HG03280 (cell line): ENCODE measurements around the gene ECHDC3.
A peak's percentile ranks its signal among the peaks of the same experiment; 100 is the strongest.
"Not testable (repeated sequence)": the region's sequence is repeated elsewhere in the genome, so short reads cannot be mapped to it uniquely, and the experiment has no call there.

Experiments used
- ATAC-seq: cut with Tn5 transposase; IDR thresholded peaks from one replicate; pipeline ENCODE4 v1.9.1; 2021; ENCODE audit warnings: mild to moderate bottlenecking, moderate library complexity; ENCODE audit not compliant: unreplicated experiment

Gene ECHDC3

DNA sequence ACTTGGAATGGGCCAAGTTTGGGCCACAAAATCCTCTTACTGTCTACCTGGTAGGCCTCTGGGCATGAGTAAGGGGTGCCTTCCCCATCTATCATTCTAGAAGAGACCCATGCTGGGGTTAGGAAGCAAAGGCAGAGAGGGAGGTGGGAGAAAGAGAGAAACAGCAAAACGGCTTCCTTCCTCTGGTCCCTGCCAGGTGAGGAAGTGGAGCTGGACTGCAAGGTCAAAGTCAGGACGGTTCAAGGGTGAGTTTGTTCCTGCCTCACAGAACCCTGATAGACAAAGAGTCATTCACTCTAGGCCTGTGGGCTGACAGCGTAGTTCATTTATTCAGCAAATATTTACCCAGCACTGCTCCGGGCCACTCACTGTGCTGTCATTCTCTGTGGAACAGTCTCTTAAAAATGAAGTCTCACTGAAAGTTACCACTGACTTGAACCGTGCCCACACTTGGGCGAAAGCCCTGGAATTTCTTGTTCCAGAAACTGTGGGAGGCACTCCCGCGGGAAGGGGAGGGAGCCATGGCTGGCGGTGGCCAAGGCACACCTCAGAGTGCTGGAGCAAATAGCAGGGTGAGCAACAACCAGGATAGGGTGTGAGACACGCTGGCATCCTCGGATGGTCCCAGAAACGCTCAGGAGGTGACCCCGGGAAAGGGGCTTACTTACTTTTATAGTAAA is 26.2 kb upstream of the ECHDC3 start:
- no peak for ATAC-seq

DNA sequence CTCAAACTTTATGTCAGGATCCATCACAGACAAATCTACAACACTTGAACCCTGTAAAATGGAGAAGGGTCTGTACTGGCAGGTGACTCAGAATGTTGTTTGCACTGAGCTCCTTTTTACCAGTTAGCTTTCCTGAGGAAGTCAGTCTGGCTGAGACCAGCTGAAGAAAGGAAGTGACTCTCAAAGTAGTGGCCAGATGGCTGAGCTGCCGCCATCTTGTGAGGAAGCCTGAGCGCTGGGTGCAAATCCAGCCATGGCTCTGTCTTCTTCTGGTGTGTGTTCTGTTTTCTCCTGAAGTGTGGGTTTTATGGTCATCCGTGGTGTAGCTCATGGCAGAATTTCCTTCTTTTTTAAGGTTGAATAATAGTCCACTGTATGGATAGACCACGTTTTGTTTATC is 25.5 kb upstream of the ECHDC3 start:
- no peak for ATAC-seq

DNA sequence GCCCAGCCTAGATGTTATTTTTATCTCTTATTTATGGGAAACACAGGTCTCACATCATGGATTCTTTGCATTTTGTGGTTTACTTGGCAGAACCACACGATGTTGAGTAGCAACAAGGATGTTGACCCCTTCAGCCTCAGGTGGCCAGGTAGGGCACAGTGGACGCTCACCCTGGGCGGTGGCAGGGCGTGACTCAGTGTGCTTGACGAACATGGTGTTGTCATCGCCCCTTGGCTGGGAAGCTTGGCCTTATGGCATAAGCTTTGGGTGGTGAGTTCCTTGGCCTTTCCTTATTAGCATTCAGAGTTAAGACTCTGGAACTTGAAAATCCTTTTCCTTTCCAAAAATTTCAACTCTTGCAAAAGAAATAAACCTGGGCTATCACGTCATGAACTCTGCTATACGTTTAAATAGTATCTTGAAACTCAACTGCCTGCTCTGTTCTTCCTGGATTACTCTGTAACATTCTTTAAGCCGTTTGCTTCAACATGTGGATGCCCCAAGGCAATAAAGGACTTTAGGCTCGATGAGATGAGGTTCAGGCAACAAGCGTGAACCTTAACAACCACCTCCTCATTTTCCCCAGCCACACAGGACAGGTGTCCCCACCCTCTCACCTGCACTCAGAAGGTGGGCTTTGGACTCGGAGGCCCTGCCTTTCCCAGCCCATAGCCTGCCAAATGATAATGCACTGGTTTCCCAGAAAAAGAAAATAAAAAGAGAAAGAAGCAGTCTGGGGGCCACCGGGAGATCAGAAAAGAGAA is 22.5 kb upstream of the ECHDC3 start:
- no peak for ATAC-seq

DNA sequence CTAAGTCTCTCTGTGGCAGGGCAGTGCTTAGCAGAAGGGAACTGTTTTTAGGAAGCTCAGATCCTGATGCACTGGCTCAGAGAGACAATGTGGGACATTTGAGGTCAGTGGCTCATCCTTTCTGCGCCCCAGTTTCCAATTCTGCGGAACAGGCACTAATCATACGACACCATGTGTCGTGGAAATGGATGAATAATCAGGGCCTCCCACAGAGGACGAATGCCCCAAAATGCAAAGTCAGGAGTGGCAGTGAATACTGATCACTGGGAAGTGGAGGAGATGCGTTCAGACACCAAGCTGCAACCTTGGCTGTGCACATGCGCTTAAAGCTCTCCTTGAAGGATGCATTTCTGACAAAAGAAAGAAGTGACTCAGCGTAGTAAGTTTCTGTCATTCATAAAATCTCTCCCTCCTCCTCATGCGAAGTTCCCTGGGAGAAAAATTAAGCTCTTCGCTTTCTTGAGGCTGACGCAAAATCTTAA is 21.9 kb upstream of the ECHDC3 start:
- ATAC-seq: no peak

DNA sequence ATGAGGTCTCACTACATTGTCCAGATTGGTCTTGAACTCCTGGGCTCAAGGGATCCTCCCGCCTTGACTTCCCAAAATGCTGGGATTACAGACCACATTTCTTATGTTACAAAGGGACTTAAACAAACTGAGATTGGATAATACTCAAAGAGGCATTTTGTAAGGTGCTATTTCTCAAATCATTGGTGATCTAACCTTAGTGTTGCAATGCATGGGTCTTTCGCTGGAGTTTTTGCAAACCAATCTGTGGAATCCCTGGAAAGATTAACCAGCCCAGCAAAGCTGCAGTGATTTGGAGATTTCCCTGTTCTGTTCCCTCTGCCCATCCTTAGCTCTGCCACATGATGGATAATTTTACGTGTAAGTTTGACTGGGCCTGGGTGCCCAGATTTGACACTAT is 20.4 kb upstream of the ECHDC3 start:
- no peak for ATAC-seq

DNA sequence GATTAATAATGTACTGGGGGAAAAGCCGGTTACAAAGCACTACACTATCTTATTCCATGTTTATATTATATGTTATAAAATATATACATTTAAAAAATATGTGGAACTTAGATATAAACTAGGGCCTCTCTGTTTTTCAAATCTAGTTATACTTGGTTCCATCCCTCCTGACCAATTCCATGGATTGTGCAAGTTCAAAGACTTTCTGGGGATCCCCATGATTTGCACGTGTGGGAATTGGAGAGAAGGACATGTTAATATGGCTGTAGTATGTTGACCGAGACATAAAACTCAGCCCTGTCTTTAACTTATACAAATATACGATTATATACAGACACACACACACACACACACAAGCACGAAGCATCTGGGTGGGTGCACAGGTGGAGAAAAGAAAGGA is 18.8 kb upstream of the ECHDC3 start:
- no peak for ATAC-seq

DNA sequence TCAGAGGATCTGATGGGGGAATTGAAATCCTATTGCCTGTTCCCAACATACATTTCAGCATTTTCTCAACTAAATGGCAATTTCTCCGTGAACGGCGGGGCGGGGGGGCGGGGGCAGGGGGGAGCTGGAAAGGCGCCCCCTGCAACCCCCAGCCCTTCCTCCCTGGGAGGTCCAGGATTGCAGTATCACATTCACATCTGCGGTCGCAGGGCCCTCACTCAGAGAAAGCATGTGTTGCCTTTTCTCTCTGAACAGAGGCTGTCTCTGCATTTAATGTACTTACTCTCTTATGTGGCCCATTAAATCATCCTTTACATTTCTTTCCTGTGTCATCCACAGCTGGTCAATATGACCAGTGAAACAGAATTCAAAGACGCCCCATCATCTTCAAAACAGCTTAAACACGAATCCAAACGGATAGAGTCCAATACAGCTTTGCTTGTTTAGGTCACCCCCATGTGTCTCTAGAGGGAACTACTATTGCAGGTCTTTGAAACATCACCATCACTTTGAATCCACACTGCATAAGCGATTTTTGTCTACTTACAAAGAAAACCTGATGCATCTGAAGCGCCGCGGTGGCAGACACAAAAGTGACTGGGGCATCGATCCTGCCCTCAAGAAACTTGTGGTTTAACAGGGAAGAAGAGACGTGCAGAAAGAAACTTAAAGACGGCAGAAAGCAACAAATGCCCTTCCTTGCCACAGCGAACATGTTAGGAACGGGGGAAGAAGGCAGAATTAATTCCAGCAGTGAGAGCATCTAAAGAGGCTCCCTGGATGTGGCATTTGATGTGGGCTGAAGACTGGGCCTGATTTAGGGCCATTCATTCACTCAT is 17.0 kb upstream of the ECHDC3 start:
- peak; percentile 65 for ATAC-seq

DNA sequence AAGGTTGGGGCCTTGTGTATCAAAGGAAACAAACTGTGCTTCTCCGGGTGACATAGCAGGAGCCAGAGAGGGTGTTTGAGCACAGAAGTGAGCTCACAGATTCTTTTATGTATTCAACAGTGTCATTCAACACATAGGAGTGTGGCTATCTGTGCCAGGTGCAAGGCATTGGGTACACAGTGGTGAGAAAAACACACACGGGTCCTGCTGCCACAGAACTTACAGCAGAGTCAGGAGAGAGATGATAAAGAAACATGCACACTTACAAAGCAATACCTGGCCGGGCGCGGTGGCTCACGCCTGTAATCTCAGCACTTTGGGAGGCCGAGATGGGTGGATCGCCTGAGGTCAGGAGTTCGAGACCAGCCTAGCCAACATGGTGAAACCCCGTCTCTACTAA is 16.3 kb upstream of the ECHDC3 start:
- no peak for ATAC-seq

DNA sequence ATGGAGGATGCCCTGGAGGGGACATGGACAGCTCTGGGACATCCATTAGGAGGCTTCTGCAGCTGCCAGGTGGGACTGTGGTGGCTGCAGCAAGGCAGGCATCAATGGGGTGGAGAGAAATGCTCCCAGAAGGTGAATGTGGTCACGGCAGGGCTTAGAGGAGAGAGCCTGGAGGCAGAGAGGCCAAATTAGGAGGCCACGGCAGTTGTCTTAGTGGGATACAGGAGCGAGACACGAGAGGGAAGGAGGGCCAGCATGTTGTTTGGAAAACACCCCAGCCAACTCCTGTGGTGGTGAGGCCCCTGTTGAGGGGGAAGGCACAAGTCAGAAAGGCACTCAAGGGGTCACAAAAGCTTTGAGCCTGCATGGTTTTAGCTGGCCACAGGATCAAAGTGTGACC is 14.6 kb upstream of the ECHDC3 start:
- ATAC-seq: no peak

DNA sequence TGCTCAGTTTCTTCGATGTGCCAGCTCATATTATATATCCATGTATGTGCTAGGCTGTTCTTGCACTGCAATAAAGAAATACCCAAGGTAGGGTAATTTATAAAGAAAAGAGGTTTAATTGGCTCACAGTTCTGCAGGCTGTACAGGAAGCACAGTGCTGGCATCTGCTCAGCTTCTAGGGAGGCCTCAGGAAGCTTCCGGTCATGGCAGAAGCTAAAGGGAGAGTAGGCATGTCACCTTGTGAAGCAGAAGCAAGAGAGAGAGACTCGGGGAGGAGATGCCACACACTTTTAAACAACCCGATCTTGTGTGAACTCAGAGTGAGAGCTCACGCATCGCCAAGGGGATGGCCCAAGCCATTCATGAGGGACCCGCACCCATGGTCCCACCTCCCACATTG is 13.8 kb upstream of the ECHDC3 start:
- ATAC-seq: no peak

DNA sequence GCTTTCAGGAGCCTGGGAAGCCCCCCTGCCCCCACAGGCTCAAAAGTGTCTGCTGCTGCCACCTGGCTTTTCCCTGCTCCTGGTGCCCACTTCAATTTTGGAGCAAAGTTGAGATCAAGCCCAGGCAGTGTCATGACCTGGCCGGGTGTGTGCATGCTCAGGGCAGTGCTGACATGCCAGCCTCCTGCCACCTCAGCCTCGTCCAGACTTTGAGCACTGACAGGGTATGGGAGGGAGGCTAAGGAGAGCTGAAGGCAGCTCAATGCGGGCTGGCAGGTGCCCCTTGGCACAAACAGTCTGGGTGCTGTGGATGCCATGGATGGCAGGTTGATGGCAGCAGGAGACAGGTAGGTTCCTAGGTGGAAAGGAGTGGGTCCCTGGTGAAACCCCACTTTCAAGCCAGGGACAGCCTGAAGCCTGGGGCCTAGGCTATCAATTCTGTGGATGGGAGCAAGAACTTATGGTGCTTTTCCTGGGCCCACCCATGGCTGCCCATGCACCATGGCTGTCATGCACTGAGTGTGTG is 12.3 kb upstream of the ECHDC3 start:
- no peak for ATAC-seq

DNA sequence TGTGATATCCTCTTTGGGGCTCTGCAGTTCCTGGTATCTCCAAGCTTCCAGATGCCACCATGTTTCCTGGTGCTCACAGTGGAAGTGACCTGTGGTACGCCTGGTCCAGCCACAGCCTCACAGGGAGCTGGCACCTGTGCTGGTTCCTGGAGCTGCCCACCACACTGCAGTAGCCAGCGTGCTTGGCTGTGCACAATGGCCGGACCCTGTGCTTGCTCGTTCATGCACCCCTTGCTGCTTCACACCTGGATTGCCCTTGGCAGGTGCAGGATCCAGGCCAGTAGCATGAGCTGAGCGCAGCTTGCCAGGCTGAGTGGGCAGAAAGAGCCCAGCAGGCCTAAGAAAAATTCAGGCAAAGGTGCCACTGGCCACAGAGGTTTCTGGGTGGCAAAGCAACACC is 11.4 kb upstream of the ECHDC3 start:
- no peak for ATAC-seq

DNA sequence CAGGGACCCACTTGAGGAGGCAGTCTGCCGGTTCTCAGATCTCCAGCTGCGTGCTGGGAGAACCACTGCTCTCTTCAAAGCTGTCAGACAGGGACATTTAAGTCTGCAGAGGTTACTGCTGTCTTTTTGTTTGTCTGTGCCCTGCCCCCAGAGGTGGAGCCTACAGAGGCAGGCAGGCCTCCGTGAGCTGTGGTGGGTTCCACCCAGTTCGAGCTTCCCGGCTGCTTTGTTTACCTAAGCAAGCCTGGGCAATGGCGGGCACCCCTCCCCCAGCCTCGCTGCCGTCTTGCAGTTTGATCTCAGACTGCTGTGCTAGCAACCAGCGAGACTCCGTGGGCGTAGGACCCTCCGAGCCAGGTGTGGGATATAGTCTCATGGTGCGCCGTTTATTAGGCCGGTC is 5.4 kb upstream of the ECHDC3 start:
- not testable (repeated sequence) for ATAC-seq

DNA sequence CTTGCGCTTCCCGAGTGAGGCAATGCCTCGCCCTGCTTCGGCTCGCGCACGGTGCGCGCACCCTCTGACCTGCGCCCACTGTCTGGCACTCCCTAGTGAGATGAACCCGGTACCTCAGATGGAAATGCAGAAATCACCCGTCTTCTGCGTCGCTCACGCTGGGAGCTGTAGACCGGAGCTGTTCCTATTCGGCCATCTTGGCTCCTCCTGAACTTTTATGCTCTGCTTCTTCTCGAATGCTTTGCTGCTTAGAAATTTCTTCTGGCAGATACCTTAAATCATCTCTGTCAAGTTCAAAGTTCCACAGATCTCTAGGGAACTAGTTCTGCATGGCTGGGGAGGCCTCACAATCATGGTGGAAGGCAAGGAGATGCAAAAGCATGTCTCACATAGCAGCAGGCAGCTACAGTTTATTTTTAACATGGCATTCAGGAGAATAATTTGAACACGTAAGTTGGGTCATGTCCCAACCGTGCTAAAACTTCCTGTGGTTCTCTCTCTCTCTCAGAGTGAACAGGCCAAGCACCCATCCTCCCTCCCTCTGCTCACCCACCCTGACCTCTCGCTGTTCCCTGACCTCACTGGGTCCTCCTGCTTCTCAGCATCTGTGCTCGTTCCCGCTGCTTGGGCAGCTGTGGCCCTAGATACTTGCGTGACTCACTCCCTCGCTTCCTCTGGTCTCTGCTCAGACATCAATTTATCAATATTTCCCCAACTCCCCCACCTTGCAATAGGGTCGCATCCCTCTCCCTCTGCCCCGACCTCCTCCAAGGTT is 4.7 kb upstream of the ECHDC3 start:
- ATAC-seq: not testable (repeated sequence)

DNA sequence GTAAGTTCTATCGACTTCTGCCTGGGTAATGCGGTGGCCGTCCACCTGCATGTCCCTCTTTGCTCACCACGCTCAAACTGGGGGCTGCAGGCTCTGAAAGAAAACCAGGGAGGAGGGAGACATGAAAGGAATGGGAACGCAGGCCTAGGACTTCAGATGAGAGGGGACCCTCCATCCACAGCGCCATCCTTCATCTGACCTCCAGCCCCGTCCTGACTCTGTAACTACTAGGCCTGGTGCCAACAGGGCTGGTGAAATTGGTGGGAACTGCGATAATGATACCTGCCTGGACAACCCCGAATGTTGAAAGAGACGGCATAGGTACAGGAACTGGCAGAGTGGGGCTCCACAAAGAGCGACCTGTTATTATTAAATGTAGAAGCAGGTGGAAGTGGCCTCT is 1.3 kb upstream of the ECHDC3 start:
- ATAC-seq: no peak

DNA sequence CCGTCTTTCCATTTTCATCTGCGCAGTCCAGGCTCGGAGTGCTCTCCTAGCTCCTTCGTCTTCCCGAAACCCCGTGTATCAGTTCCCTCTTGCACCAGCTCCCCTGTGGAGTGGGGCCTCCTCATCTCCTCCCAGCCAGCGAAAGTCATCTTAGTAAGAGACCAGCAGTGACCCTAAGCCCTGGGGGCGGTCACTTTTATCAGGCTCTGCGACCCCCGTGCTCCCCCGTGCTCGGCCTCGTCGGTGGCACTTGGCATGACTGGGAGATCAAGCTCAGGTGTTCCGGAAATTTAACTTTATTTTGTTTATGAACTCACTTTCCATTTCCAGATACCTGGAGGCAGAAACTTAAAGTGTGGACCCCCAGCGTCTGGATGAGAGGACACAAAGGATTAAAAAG is 574 bp upstream of the ECHDC3 start:
- no peak for ATAC-seq

DNA sequence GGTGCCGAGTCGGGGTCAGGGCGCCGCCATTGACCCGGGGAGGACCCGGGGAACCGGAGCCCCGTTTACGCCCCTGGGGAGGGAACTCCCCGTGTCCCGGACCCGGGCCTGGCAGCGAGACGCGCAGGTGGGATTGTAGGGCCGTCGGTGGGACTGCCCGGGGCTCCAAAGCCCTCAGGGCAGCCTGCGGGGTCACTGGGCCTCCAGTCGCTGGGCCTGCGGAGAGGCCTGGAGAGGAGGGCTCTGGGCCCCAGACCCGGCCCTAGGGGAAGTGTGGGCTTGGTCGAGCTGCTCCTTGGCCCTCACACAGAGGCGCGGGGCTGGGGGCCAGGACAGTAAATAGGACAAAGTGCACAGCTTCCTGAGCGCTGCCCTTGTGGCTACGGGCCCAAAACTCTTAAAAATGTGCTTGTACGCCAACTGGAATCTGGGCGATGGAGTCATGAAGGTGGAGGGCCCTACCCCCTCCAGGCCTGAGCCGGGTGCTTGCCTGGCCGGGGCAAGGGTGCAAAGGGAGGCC is 657 bp downstream of the ECHDC3 start:
- ATAC-seq: no peak

DNA sequence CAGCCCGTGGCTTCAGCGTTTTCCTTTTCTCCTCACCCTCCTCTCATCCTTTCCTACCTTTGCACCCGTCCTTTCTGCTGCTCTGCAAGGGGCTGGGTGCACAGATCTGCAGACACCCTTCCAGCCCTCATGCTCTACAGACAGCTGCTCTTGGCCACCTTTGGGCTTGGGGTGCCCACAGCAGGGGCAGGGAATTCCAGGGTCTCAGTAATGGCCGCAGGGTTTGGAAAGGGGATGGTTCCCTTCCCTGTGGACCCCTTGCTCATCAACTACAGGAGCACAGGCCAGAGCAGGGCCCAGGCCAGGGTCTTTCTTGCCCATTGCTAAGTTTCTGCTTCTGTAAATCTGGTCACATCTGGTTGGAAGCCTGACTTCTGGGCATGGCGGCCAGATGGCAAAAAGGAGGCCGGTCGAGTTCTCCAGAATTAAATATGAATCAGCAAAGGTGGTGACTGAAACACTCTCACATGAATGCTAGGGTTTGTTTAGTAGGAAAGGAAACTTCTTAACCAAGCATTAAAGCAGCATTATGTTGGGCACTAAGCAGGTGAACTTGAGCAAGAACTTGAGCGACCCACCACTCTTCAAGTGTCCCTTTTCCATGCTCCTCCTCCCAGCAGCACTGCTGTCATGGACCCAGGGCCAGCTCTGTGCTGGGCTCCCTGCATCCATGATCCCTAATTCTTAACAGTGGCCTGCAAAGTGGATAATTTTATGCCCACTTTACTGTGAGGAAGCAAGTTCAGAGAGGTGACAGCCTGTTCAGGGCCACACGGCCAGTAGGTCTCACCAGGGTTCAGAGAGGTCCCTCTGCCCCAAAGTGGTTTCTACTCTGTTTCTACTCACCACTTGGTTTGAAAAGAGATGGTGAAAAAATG is 1.5 kb downstream of the ECHDC3 start:
- no peak for ATAC-seq

DNA sequence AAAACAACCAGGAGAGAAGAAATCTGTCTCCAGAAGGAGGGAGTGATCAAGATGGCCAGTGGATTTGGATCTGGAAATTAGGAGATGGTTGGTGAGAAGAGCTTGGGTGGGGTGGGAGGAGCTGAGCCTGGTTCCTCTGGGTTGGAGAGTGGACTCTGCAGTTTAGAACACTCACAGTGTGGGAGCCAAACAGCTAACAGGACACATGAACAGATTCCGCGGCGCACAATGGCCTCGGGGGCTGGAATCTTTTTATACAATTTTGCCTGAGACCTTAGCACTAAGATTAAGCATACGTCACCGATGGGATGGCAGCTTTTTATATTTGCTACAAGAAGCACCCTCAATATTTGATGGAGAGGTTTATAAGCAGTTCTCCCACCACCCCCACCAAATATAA is 2.9 kb downstream of the ECHDC3 start:
- no peak for ATAC-seq
